Endothelial cell of umbilical vein (primary cell): ENCODE data around the gene LURAP1L.

Source experiments
- CTCF ChIP-seq, 2 donors: IDR thresholded peaks; 1 replicate in 1 of 2; 2 replicates in 1 of 2; pipeline ENCODE4 v1.5.1; 2011; ENCODE audit warnings: low read length in 2 of 2, mild to moderate bottlenecking in 2 of 2, moderate library complexity in 2 of 2, control low read depth in 1 of 2, inconsistent platforms in 1 of 2, low read depth in 1 of 2; ENCODE audit not compliant: insufficient read depth in 1 of 2; ENCODE audit errors: extremely low read depth in 1 of 2
- EZH2 ChIP-seq: IDR thresholded peaks from 2 replicates; pipeline ENCODE4 v1.6.1; 2012; ENCODE audit warnings: borderline replicate concordance, low read depth, mild to moderate bottlenecking, moderate library complexity, low read length, inconsistent platforms; ENCODE audit not compliant: severe bottlenecking
- POLR2A ChIP-seq: IDR thresholded peaks from 2 replicates; pipeline ENCODE4 v1.6.1; 2012; ENCODE audit warnings: low read depth, mild to moderate bottlenecking, control low read depth, low read length

- TF ChIP-seq CTCF (IDR thresholded peaks at IDR 0.05; ENCODE audit: extremely low read depth in 1 of 2, insufficient read depth in 1 of 2, low read depth in 1 of 2, low read length in 2 of 2): no peak
- no peak for TF ChIP-seq POLR2A
- no peak for TF ChIP-seq EZH2
Observed at GRCh38 chr9:12817702-12818101, 42.9 kb downstream of the LURAP1L start.
